CD4-positive, alpha-beta T cell treated with Interferon alpha-2 for 1 hour (primary cell): ENCODE data around the gene PTPRQ.

ENCODE experiments used
- DNase-seq, 2 donors: peaks; one replicate each; pipeline ENCODE4 v3.0.0-alpha.2; 2020 to 2022

PTPRQ gene

DNA sequence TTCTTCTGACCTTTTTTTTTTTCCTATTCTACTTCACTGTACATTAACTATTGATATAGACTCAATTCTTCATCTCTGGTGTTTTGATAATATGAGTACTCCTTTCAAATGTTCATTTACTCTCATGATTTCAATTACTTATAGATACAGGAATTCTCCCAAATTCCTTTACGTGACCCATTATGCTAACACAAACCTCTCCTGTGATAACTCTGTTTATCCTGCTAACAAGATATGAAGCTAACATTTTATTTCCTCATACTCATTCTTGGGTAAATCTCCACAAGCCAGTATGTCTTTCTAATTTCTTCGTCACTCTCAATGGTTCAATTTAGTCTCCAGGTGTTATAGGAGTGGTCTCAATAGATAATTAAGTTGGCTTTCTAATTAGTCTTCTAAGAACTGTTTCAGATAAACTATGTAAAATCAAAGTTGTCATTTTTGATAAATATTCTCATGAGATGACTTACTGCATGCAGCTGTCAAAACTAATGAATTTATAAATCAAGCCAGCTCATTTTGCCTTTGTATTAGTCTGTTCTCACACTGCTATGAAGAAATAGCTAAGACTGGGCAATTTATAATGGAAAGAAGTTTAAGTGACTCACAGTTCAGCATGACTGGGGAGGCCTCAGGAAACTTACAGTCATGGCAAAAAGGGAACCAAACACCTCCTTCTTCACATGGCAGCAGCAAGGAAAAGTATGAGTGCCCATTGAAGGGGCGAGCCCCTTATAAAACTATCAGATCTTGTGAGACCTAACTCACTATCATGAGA is 132.8 kb downstream of the PTPRQ start:
- no peak for DNase-seq

GRCh38 chr12:80580254-80580653 is 136.2 kb downstream of the PTPRQ start:
- no peak for DNase-seq

DNA sequence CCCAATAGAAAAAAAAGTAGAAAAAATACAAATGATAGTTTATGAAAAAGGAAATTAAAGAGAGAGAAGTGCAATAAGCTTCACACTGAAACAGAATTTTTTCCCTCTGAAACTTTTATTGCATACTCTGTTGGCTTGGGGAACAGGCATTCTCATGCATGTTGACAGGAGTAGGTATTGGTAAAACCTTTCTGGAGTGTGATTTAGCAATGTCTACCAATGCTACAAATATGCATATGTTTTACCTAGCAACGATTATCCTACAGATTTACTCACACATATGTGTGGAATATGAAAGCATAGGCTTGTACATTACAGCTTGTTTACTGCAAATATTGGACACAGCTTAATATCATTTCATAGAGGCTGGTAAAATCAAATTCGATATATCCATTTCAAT is 137.7 kb downstream of the PTPRQ start:
- DNase-seq, result no peak

DNA sequence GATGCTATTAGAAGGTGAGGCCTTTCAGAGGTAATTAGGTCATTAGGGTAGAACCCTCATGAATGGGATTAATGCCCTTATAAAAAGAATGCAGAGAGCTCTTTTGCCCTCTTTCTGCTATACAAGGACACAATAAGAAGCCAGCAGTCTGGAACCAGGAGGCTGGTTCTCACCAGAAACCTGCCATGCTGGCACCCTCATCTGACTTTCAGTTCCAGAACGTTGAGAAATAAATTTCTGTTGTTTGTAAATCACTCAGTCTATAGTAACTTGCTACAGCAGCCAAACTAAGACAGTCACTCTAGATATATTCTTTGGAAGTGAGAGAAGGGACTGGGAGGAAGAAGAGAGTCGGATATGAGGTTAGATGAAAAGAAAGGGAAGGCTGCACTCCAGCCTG is 138.4 kb downstream of the PTPRQ start:
- no peak for DNase-seq

DNA sequence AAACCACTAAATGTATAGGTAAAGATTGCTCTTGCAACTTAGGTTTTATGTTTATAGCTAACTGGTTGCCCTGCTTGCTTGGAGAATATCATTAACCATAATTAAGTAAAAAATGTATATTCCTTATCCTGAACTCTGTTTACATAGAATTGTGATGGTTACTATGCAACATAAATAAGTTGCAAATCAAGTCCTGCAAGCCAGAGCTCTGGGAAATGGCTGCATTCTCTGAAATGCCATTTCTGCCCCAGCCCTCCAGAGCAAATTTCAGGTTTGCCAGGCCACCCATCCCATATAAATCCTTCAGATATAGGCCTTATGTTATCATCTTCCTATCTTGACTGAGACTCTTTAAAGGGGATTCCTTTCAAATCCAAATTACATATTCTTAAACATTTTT is 145.0 kb downstream of the PTPRQ start:
- DNase-seq, result no peak

GRCh38 chr12:80590085-80590484 is 146.1 kb downstream of the PTPRQ start:
- DNase-seq, result no peak

GRCh38 chr12:80593766-80594165 is 149.7 kb downstream of the PTPRQ start:
- DNase-seq, result no peak

GRCh38 chr12:80596509-80596908 is 152.5 kb downstream of the PTPRQ start:
- no peak for DNase-seq

DNA sequence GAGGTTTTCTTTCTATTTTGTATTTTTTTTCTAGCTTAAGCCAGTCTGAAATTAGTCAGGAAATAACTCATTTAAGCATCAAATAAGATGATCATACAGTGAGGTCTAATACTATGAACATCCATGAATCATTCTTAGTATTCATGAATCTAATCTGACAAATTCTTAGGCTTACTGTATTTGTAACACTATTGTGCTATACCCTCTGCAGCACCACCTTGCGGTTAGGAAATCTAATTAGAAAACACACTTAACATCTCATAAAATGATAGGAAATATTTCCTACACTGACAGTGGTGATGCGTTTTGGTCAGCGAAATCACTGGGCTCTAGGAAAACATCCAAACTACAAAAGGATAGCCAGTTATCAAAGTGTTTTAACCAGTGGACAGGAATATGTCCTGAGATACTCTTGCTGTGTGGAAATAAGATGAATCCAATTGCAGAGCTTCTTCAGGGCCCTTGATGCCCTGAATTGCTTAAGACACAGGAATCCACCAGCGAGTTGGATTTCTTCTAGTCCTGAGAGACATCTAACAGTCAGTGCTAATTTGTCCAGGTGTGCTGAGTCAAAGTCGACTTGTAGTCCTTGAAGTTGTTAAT is 154.1 kb downstream of the PTPRQ start:
- no peak for DNase-seq

GRCh38 chr12:80602455-80602854 is 158.4 kb downstream of the PTPRQ start:
- no peak for DNase-seq

- no peak for DNase-seq
Measured at GRCh38 chr12:80607361-80608135, 163.5 kb downstream of the PTPRQ start.

DNA sequence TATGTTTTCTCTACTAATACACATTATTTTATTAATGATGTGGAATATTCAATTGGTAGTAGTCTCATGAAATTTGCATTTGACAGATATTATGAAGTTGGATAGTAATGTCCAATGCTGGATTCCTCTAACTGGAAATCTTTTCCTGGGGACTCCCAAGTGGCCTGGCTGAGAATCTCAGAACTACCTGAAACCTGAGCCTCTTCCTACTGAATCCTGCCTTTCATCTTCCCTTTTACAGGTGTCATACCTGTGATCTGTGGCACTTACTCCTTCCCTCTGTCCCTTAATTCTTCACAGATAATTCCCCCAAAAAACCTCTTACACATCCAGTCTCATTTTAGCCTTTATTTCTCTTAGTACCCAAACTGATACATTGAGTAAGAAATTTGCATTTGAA is 173.7 kb downstream of the PTPRQ start:
- DNase-seq, result no peak

- DNase-seq, result no peak
Measured at GRCh38 chr12:80620281-80620680, 176.2 kb downstream of the PTPRQ start.

DNA sequence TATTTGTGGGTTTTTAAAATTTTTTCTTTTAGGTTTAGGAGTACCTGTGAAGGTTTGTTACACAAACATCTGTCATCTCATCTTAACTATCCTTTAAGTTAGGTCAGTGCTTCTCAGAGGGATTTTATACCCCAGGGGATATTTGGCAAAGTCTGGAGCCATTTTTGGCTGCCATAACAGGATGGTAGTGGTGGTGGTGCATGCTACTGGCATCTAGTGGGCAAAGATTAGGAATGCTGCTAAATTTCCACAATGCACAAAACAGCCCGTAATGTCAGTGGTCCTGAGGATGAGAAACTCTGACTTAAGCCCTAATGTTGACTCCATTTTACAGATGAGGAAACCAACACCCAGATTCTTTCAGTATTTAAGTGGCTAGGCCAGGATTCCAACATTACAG is 178.2 kb downstream of the PTPRQ start:
- DNase-seq, result no peak

- DNase-seq, result no peak
Measured at GRCh38 chr12:80625051-80625450, 181.0 kb downstream of the PTPRQ start.

GRCh38 chr12:80625901-80626300 is 181.9 kb downstream of the PTPRQ start:
- no peak for DNase-seq

DNA sequence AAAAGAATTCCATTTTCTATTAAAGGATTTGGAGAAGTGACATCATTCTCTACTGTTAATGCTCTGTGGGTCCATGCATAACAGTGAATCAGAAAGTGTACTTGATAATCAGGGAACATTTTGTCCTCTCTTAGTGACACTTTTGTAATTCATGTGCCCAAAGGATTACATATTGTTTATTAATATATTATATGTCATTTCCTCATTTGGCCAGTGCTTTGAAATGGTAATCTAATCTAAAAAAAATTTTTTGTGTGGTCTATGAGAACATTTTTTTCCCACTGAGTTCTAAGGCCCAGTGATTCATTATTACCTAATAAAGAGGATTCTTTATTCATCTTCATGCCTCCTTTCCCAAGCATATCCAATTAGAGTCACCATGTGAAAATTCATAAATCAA is 183.7 kb downstream of the PTPRQ start:
- no peak for DNase-seq

- no peak for DNase-seq
Measured at GRCh38 chr12:80632835-80633234, 188.8 kb downstream of the PTPRQ start.

DNA sequence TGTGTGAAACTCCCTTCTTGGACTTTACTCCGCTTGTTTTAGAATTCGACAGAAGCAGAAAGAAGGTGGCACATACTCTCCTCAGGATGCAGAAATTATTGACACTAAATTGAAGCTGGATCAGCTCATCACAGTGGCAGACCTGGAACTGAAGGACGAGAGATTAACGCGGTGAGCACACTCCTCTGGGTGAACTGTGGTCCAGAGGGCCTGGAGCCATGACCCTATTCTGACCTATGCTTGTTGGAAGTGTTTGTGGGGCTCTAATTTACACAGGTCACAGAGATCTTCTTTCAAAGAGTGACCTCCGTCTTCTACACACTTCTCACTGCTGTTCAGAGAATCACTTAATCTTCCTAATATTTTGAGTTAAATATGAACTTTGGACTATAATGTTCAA is 190.9 kb downstream of the PTPRQ start:
- no peak for DNase-seq

- DNase-seq, result no peak
Measured at GRCh38 chr12:80636832-80637231, 192.8 kb downstream of the PTPRQ start.

DNA sequence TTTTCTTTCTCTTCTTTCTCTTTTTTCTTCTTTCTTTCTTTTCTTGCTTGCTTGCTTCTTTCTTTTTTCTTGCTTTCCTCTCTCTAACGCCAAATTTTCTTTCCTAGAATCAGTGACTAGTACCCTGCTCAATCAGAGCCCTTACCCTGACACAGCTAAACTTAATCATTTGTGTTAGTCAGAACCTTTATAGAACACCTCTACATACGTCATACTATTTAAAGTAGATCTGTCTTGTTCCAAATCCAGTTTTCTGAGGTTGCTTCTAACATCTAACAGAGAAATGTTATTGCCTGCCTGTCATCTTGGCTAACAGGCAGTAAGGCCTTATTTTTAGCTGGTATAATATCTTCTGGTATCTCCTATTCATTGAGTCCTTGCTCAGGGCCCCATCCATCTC is 197.9 kb downstream of the PTPRQ start:
- no peak for DNase-seq

GRCh38 chr12:80643961-80644360 is 199.9 kb downstream of the PTPRQ start:
- no peak for DNase-seq

GRCh38 chr12:80648881-80649280 is 204.8 kb downstream of the PTPRQ start:
- no peak for DNase-seq

DNA sequence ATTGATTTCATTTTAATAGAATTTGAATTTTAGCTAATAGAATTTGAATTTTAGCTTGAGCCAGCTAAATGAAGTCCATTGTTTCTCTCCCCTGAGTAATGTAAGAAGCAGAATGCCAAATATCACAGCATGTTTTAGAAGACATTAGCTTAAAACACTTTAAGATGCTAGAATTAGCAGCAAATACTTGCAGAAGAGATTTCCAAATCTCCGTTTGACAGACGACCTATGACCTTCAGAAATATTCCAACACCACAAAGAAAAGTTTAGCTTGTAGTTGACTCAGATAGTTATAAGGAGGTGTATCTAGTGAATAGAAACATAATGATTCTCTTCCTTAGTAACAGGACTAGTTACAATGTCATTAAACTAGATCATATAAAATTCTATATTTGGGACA is 211.7 kb downstream of the PTPRQ start:
- DNase-seq, result no peak
